Vagina (tissue), 2 donors: ENCODE results near the gene RUVBL2. TPM values are rescaled to one million over a fixed set of nuclear protein-coding genes. Genes with fewer than 3 reads are reported as not detected.

Experiments
- DNase-seq, 2 donors: peaks; one replicate each; pipeline ENCODE4 v3.0.0-alpha.2; 2017; ENCODE audit errors: extremely low spot score in 2 of 2
- H3K27ac ChIP-seq: fragments of 200-600 bp; sonication (generic); one replicate; pipeline ENCODE4 v1.5.1; 2019
- H3K27me3 ChIP-seq: fragments of 200-600 bp; sonication (generic); one replicate; pipeline ENCODE4 v1.5.1; 2019
- H3K36me3 ChIP-seq, 2 donors: fragments of 200-600 bp; sonication (generic); one replicate each; pipeline ENCODE4 v1.5.1; 2017 to 2019
- H3K4me1 ChIP-seq: fragments of 200-600 bp; sonication (generic); one replicate; pipeline ENCODE4 v1.5.1; 2019
- H3K4me3 ChIP-seq, 2 donors: fragments of 200-600 bp; sonication (generic); 1 replicate in 1 of 2; 2 replicates in 1 of 2; pipeline ENCODE4 v1.5.1; 2016 to 2019
- H3K9me3 ChIP-seq: fragments of 200-600 bp; sonication (generic); one replicate; pipeline ENCODE4 v1.5.1; 2019
- POLR2A ChIP-seq, 2 donors: fragments of 450-650 bp; IDR thresholded peaks; one replicate each; pipeline ENCODE4 v1.6.1; 2017; ENCODE audit warnings: antibody characterized with exemption in 2 of 2, mild to moderate bottlenecking in 2 of 2, moderate library complexity in 2 of 2
- POLR2AphosphoS5 ChIP-seq, 2 donors: sonication (generic); formaldehyde crosslinking; IDR thresholded peaks; one replicate each; pipeline ENCODE4 v1.9.0; 2017; ENCODE audit warnings: antibody characterized with exemption in 2 of 2, mild to moderate bottlenecking in 2 of 2, low read depth in 1 of 2; ENCODE audit not compliant: insufficient read depth in 1 of 2
- intact Hi-C: fragments of 100-400 bp; cut with DNase I; formaldehyde crosslinking; loops from one replicate; pipeline ENCODE4 v1.15.1; 2023
- total RNA-seq: library from RNA; depleted of rRNA; stranded (reverse); fragments of >200 nt; gene quantifications from one replicate; pipeline ENCODE4 v1.2.3, GENCODE V29; 2016
- TF ChIP-seq, protein P1 (sequence below), 3 experiments: fragments of 450-650 bp in 2 of 3; fragments of 200-600 bp in 1 of 3; sonication (generic) in 1 of 3; IDR thresholded peaks; one replicate each; pipeline ENCODE4 v1.5.1; 2017 to 2019; ENCODE audit warnings: antibody characterized with exemption in 3 of 3, mild to moderate bottlenecking in 2 of 3, moderate library complexity in 2 of 3

The RUVBL2 gene
- total RNA-seq, 1 donor from 2014 or later: 100 TPM

DNA sequence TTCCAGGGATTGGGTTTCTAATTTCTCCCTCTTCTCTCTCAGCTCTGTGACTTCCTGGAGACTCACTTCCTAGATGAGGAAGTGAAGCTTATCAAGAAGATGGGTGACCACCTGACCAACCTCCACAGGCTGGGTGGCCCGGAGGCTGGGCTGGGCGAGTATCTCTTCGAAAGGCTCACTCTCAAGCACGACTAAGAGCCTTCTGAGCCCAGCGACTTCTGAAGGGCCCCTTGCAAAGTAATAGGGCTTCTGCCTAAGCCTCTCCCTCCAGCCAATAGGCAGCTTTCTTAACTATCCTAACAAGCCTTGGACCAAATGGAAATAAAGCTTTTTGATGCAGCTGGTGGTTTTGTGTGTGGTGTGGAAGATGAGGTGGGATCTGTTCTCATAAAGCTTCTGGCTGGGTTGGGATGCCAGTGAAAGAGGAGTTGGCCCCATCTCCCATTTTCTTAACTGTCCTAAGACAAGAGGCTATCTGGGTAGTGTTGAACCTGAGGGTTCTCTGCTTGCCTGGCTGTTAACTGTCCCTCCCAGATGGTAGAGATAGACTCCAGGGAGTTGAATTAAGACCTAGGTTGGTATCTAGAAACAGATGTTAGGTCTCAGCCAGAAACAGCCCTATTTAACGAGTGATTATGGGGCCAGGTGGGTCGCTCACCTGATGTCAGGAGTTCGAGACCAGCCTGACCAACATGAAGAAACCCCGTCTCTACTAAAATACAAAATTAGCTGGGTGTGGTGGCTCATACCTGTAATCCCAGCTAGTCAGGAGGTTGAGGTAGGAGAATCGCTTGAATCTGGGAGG lies 26.9 kb upstream of the RUVBL2 start:
- H3K27me3 ChIP-seq: no peaks in the 10 kb centered on the region
- peaks cover 49% of the 10 kb centered on the region for H3K4me1 ChIP-seq
- TF ChIP-seq, protein P1, sequence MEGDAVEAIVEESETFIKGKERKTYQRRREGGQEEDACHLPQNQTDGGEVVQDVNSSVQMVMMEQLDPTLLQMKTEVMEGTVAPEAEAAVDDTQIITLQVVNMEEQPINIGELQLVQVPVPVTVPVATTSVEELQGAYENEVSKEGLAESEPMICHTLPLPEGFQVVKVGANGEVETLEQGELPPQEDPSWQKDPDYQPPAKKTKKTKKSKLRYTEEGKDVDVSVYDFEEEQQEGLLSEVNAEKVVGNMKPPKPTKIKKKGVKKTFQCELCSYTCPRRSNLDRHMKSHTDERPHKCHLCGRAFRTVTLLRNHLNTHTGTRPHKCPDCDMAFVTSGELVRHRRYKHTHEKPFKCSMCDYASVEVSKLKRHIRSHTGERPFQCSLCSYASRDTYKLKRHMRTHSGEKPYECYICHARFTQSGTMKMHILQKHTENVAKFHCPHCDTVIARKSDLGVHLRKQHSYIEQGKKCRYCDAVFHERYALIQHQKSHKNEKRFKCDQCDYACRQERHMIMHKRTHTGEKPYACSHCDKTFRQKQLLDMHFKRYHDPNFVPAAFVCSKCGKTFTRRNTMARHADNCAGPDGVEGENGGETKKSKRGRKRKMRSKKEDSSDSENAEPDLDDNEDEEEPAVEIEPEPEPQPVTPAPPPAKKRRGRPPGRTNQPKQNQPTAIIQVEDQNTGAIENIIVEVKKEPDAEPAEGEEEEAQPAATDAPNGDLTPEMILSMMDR (IDR thresholded peaks at IDR 0.05): no peak
- no peak for TF ChIP-seq POLR2A (IDR thresholded peaks at IDR 0.05)
- TF ChIP-seq POLR2AphosphoS5 (IDR thresholded peaks at IDR 0.05; ENCODE audit: insufficient read depth in 1 of 2, low read depth in 1 of 2): no peak
- H3K36me3 ChIP-seq: peaks cover 0 to 26% of the 10 kb centered on the region in 2 donors
- peak overlapping the region; percentile 72 to 87 for H3K4me3 ChIP-seq
- no peaks in the 10 kb centered on the region for H3K9me3 ChIP-seq
- no peak for DNase-seq
- intact Hi-C loops: loop anchor here (10.0 kb wide), 2 partner anchors 92 to 332 kb away; partner anchors contain the start of genes DBP and PPP1R15A
- peak overlapping the region; percentile 96 for H3K27ac ChIP-seq

DNA sequence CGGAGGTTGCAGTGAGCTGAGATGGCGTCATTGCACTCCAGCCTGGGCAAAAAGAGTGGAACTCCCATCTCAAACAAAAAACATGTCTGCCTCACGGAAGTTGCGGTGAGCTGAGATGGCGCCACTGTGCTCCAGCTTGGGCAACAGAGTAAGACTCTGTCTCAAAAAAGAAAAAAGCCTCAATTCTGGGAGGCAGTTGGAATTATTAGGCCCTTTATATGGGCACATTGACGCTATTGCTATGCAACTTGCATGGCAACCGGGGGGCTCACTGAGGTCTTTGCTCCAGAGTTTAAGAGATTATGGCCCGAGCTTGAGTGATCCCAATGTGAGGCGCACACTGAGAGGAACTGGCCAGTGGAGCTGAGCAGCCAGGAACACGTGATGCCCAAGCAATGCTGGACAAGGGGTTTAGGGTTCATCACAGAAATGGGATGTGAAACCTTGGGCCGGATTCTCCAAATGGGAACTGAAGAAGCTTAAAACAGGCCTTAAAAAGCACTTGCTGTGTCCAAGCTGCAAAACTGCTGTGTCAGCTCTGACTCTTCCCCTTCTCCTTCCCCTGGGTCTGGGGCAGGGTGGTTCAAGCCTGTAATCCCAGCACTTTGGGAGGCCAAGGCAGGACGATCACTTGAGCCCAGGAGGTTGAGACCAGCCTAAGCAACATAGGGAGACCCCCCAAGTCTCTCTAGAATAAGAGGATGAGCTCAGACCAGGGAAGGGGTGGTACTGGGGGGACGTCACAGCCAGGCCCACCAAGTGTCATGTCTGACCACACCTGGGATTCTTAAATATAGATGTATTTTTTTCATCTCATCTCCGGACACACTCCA lies 26.1 kb upstream of the RUVBL2 start:
- peak overlapping the region; percentile 96 for H3K27ac ChIP-seq
- intact Hi-C loops: loop anchor here (10.0 kb wide), 2 partner anchors 93 to 333 kb away; partner anchors contain the start of genes DBP and PPP1R15A

DNA sequence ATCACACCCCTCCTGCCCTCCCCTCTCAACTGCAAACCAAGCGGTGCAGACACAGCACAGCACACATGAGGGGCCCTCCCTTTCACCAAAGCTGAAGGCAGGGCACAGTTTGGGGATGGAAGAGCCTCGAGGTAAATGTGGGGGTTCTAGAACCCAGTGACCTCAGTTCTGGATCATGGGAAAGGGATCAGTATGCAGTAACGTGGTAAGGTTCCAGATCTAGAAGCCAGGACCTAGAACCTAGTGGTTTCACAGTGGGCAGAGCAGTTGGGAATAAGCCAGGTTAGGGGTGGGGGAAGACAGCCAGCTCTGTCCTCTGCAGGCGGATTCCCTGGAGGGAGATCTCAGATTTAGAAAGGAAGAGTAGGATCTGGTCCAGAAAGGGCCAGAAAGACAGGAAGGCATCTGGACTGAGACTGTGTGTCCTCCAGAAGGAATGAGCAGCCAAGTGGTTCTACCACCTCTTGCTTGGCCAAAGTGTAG lies 25.5 kb upstream of the RUVBL2 start:
- Histone ChIP-seq H3K27ac (peak overlapping the region; percentile 96), H3K9me3 (no peaks in the 10 kb centered on the region), H3K4me1 (peaks cover 34% of the 10 kb centered on the region), H3K36me3 (peaks cover 0 to 26% of the 10 kb centered on the region in 2 donors), H3K4me3 (no peak overlapping the region), H3K27me3 (no peaks in the 10 kb centered on the region)
- TF ChIP-seq, protein P1 (IDR thresholded peaks at IDR 0.05): no peak
- TF ChIP-seq POLR2A (IDR thresholded peaks at IDR 0.05) (no peak), POLR2AphosphoS5 (IDR thresholded peaks at IDR 0.05; ENCODE audit: insufficient read depth in 1 of 2, low read depth in 1 of 2) (no peak)
- DNase-seq: no peak
- intact Hi-C loops: loop anchor here (10.0 kb wide), 2 partner anchors 93 to 333 kb away; partner anchors contain the start of genes DBP and PPP1R15A

More for the DNA sequence above, 26.1 kb upstream of the RUVBL2 start:
- TF ChIP-seq, protein P1 (IDR thresholded peaks at IDR 0.05): no peak
- no peak for TF ChIP-seq POLR2AphosphoS5 (IDR thresholded peaks at IDR 0.05; ENCODE audit: insufficient read depth in 1 of 2, low read depth in 1 of 2)
- TF ChIP-seq POLR2A (IDR thresholded peaks at IDR 0.05): no peak
- Histone ChIP-seq H3K4me3 (peak overlapping the region; percentile 72 to 87), H3K27me3 (no peaks in the 10 kb centered on the region), H3K9me3 (no peaks in the 10 kb centered on the region), H3K4me1 (peaks cover 40% of the 10 kb centered on the region), H3K36me3 (peaks cover 0 to 26% of the 10 kb centered on the region in 2 donors)
- DNase-seq: no peak

DNA sequence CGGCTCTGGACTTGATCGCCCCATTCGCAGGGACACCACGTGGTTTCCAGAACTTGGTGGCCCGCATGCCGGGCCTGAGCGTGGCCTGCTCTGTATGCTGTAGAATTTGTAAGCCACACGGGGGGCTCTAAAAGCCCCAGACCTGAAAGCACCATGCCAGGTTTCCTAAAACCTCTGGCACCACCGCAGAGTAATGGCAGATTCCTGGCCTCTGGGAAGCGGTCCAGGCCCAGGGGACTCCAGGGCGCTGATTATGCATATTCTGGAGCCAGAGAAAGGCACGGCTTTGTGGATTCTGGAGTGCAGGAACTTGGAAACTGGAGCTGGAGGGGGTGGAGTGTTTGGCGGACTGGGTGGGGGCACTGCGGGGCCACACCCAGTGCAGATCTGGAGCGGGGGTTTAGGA lies 24.9 kb upstream of the RUVBL2 start:
- peak overlapping the region; percentile 96 for H3K27ac ChIP-seq
- no peak for DNase-seq

More for the DNA sequence above, 24.9 kb upstream of the RUVBL2 start:
- H3K27me3 ChIP-seq: no peaks in the 10 kb centered on the region
- no peak overlapping the region for H3K4me3 ChIP-seq
- intact Hi-C loops: loop anchor here (10.0 kb wide), 2 partner anchors 94 to 334 kb away; partner anchors contain the start of genes DBP and PPP1R15A
- no peaks in the 10 kb centered on the region for H3K9me3 ChIP-seq
- TF ChIP-seq, protein P1 (IDR thresholded peaks at IDR 0.05): no peak
- peak in 1 of 2 donors; percentile 16 for TF ChIP-seq POLR2AphosphoS5 (IDR thresholded peaks at IDR 0.05; ENCODE audit: insufficient read depth in 1 of 2, low read depth in 1 of 2)
- TF ChIP-seq POLR2A (IDR thresholded peaks at IDR 0.05): no peak
- H3K4me1 ChIP-seq: peaks cover 28% of the 10 kb centered on the region
- peaks cover 0 to 31% of the 10 kb centered on the region in 2 donors for H3K36me3 ChIP-seq
